SK-N-SH treated with all-trans-retinoic acid at 6 μM for 48 hours (cell line): ENCODE measurements around the gene SLC2A13.
A peak's percentile ranks its signal among the peaks of the same experiment; 100 is the strongest.

ENCODE experiments used
- ATAC-seq: fragments of 200-7000 bp; cut with Tn5 transposase; 3 replicates; pipeline ENCODE4 v1.9.1; 2020; ENCODE audit warnings: mild to moderate bottlenecking, moderate library complexity
- ARNTL ChIP-seq: fragments of 450-650 bp; formaldehyde crosslinking; IDR thresholded peaks from 2 replicates; pipeline ENCODE4 v1.5.0; 2020; ENCODE audit warnings: low read depth, mild to moderate bottlenecking, moderate library complexity, borderline replicate concordance
- BACH2 ChIP-seq: fragments of 250-450 bp; sonication (Bioruptor Pico); IDR thresholded peaks from 2 replicates; pipeline ENCODE4 v1.9.0; 2021; ENCODE audit warnings: mild to moderate bottlenecking, borderline replicate concordance
- CSDC2 ChIP-seq: fragments of 250-450 bp; sonication (Bioruptor Pico); IDR thresholded peaks from 2 replicates; pipeline ENCODE4 v1.5.0; 2020; ENCODE audit warnings: mild to moderate bottlenecking, moderate library complexity
- ESRRG ChIP-seq: fragments of 250-450 bp; sonication (Bioruptor Pico); IDR thresholded peaks from 2 replicates; pipeline ENCODE4 v1.6.1; 2021; ENCODE audit warnings: mild to moderate bottlenecking
- GLIS3 ChIP-seq: fragments of 250-450 bp; sonication (Bioruptor Pico); IDR thresholded peaks from 2 replicates; pipeline ENCODE4 v1.5.0; 2020; ENCODE audit warnings: mild to moderate bottlenecking, moderate library complexity
- ISL1 ChIP-seq: fragments of 250-450 bp; sonication (Bioruptor Pico); IDR thresholded peaks from 2 replicates; pipeline ENCODE4 v2.1.2; 2022; ENCODE audit warnings: mild to moderate bottlenecking, moderate library complexity
- OSR1 ChIP-seq: fragments of 250-450 bp; sonication (Bioruptor Pico); IDR thresholded peaks from 2 replicates; pipeline ENCODE4 v1.8.0; 2022; ENCODE audit warnings: moderate library complexity, mild to moderate bottlenecking, inconsistent platforms
- PPARA ChIP-seq: fragments of 250-450 bp; sonication (Bioruptor Pico); IDR thresholded peaks from 2 replicates; pipeline ENCODE4 v1.5.0; 2020; ENCODE audit warnings: mild to moderate bottlenecking, borderline replicate concordance
- RARB ChIP-seq: fragments of 250-450 bp; sonication (Bioruptor Pico); IDR thresholded peaks from 2 replicates; pipeline ENCODE4 v1.8.0; 2021; ENCODE audit warnings: mild to moderate bottlenecking, moderate library complexity
- SNAI2 ChIP-seq: fragments of 250-450 bp; sonication (Bioruptor Pico); IDR thresholded peaks from 2 replicates; pipeline ENCODE4 v1.5.0; 2020; ENCODE audit warnings: mild to moderate bottlenecking, moderate library complexity
- TOX ChIP-seq: fragments of 250-450 bp; sonication (Bioruptor Pico); IDR thresholded peaks from 2 replicates; pipeline ENCODE4 v1.8.0; 2021; ENCODE audit warnings: mild to moderate bottlenecking, moderate library complexity, borderline replicate concordance
- ZC3H10 ChIP-seq: fragments of 250-450 bp; sonication (Bioruptor Pico); IDR thresholded peaks from 2 replicates; pipeline ENCODE4 v1.5.1; 2021; ENCODE audit warnings: mild to moderate bottlenecking, moderate library complexity
- ZFP3 ChIP-seq: fragments of 250-450 bp; sonication (Bioruptor Pico); IDR thresholded peaks from 2 replicates; pipeline ENCODE4 v1.5.0; 2020; ENCODE audit warnings: mild to moderate bottlenecking, moderate library complexity
- ZNF565 ChIP-seq: fragments of 450-650 bp; formaldehyde crosslinking; conservative IDR thresholded peaks from 2 replicates; pipeline ENCODE4 v1.5.0; 2020; ENCODE audit warnings: low read depth, mild to moderate bottlenecking, moderate library complexity
- ZNF70 ChIP-seq: fragments of 450-650 bp; formaldehyde crosslinking; IDR thresholded peaks from 2 replicates; pipeline ENCODE4 v1.5.0; 2020; ENCODE audit warnings: mild to moderate bottlenecking, moderate library complexity
- ZNF8 ChIP-seq: fragments of 450-650 bp; formaldehyde crosslinking; IDR thresholded peaks from 2 replicates; pipeline ENCODE4 v1.5.0; 2020; ENCODE audit warnings: mild to moderate bottlenecking, moderate library complexity
- TF ChIP-seq, protein P1 (sequence below): fragments of 250-450 bp; sonication (Bioruptor Pico); IDR thresholded peaks from 2 replicates; pipeline ENCODE4 v1.5.1; 2021; ENCODE audit warnings: mild to moderate bottlenecking, moderate library complexity
- TF ChIP-seq, protein P2 (sequence below): fragments of 250-450 bp; sonication (Bioruptor Pico); IDR thresholded peaks from 2 replicates; pipeline ENCODE4 v1.5.1; 2020; ENCODE audit warnings: low read depth, mild to moderate bottlenecking, moderate library complexity
- TF ChIP-seq, protein P3 (sequence below): fragments of 250-450 bp; sonication (Bioruptor Pico); IDR thresholded peaks from 2 replicates; pipeline ENCODE4 v1.8.0; 2021; ENCODE audit warnings: low read depth, mild to moderate bottlenecking, moderate library complexity, borderline replicate concordance
- TF ChIP-seq, protein P4 (sequence below): fragments of 250-450 bp; sonication (Bioruptor Pico); IDR thresholded peaks from 2 replicates; pipeline ENCODE4 v1.5.0; 2020; ENCODE audit warnings: mild to moderate bottlenecking, moderate library complexity

The SLC2A13 gene

DNA sequence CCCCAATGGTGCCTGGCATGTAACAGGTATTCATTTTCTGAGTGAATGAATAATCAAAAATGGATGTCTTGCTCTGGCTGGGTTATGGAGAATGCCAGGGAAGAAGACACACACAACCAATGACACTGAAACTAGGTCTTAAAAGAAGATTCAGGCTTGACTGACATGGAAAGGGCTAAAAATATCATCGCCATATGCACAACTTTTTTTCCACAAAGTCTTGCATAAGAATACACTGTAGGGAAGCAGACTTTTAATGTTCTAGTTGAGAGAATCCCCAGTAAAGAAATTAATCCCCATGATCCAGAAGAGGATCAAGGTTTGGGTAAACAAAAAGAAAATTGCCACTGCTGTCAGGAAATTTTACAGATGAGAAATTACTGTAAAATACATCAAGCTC, 116.4 kb downstream of the SLC2A13 start (continued):
- TF ChIP-seq, protein P1, sequence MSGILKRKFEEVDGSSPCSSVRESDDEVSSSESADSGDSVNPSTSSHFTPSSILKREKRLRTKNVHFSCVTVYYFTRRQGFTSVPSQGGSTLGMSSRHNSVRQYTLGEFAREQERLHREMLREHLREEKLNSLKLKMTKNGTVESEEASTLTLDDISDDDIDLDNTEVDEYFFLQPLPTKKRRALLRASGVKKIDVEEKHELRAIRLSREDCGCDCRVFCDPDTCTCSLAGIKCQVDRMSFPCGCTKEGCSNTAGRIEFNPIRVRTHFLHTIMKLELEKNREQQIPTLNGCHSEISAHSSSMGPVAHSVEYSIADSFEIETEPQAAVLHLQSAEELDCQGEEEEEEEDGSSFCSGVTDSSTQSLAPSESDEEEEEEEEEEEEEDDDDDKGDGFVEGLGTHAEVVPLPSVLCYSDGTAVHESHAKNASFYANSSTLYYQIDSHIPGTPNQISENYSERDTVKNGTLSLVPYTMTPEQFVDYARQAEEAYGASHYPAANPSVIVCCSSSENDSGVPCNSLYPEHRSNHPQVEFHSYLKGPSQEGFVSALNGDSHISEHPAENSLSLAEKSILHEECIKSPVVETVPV (CRISPR knock-in tag) = no peak
- TF ChIP-seq ZNF70 (no peak), CSDC2 (no peak), ESRRG (CRISPR knock-in tag) (no peak), SNAI2 (CRISPR knock-in tag) (no peak), ZC3H10 (CRISPR knock-in tag) (no peak)
- TF ChIP-seq, protein P2, sequence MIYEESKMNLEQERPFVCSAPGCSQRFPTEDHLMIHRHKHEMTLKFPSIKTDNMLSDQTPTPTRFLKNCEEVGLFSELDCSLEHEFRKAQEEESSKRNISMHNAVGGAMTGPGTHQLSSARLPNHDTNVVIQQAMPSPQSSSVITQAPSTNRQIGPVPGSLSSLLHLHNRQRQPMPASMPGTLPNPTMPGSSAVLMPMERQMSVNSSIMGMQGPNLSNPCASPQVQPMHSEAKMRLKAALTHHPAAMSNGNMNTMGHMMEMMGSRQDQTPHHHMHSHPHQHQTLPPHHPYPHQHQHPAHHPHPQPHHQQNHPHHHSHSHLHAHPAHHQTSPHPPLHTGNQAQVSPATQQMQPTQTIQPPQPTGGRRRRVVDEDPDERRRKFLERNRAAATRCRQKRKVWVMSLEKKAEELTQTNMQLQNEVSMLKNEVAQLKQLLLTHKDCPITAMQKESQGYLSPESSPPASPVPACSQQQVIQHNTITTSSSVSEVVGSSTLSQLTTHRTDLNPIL (CRISPR knock-in tag) = no peak

DNA sequence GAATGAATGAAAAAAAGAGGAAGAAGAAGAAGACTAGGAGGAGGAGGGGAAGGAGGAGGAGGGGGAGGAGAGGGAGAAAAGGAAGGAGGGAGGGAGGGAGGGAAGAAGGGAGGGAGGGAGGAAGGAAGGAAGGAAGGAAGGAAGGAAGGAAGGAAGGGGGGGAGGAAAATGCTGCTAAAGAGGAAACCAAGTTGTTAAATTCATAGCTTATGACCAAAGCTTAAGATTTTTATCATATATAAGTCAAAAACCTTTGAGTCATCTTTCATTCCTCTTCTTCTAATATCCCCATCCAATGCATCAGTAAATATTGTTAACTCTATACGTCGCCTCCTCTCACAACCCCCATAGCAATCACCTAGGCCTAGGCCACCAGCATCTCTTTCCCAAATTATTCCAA, 117.3 kb downstream of the SLC2A13 start:
- ATAC-seq = no peak
- no peak for TF ChIP-seq ZFP3 (CRISPR knock-in tag)
- no peak for TF ChIP-seq ARNTL (CRISPR knock-in tag)
- TF ChIP-seq OSR1 (CRISPR knock-in tag) = no peak

DNA sequence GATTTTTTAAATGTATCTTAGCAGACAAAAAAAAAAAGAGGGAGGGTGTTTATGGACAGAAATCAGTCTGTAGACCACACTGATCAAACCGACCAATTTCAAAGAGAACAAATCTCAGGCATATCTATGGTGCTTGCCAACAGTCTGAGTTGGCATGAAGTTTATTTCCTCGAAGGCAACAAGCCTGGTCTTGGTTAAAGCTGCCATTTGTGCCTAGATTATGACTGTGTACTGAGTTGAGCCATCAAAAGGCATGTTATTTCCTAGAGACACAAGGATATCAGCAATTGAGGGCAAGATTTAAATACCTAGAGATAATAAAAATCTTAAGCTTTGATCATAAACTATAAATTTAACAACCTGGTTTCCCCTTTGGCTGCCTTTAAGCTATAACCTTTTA, 119.2 kb downstream of the SLC2A13 start:
- TF ChIP-seq, protein P3, sequence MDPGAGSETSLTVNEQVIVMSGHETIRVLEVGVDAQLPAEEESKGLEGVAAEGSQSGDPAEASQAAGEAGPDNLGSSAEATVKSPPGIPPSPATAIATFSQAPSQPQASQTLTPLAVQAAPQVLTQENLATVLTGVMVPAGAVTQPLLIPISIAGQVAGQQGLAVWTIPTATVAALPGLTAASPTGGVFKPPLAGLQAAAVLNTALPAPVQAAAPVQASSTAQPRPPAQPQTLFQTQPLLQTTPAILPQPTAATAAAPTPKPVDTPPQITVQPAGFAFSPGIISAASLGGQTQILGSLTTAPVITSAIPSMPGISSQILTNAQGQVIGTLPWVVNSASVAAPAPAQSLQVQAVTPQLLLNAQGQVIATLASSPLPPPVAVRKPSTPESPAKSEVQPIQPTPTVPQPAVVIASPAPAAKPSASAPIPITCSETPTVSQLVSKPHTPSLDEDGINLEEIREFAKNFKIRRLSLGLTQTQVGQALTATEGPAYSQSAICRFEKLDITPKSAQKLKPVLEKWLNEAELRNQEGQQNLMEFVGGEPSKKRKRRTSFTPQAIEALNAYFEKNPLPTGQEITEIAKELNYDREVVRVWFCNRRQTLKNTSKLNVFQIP = no peak
- no peak for TF ChIP-seq RARB (CRISPR knock-in tag)
- no peak for TF ChIP-seq ZNF70
- TF ChIP-seq PPARA (CRISPR knock-in tag) = no peak
- no peak for TF ChIP-seq TOX (CRISPR knock-in tag)
- no peak for TF ChIP-seq CSDC2
- no peak for TF ChIP-seq GLIS3 (CRISPR knock-in tag)
- TF ChIP-seq OSR1 (CRISPR knock-in tag) = no peak
- TF ChIP-seq ISL1 (CRISPR knock-in tag) = no peak
- TF ChIP-seq ZFP3 (CRISPR knock-in tag) = no peak
- TF ChIP-seq BACH2 (CRISPR knock-in tag) = no peak
- no peak for TF ChIP-seq ZC3H10 (CRISPR knock-in tag)
- no peak for TF ChIP-seq ZNF565 (CRISPR knock-in tag)
- TF ChIP-seq, all 23 proteins: peak for 0
- no peak for ATAC-seq

DNA sequence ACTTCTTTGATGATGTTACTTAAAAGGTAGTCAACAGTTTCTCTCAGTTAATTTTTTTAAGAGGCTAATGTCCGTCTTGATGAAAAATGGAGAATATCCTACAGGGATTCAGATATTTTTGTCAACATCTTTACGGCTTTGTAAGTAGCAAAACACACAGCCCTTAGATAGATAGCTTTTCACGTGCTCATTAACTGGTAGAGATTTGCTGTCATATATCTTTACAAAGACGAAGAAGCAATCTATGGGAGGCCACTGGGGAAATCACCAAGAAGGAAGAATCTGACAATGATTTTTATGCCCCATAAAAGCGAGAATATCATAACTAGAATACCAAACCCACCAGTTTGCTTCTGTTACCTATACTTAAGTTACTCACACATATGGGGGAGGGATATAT, 121.2 kb downstream of the SLC2A13 start:
- ATAC-seq = no peak
- TF ChIP-seq RARB (CRISPR knock-in tag) = no peak
- TF ChIP-seq, protein P2 (CRISPR knock-in tag) = no peak

DNA sequence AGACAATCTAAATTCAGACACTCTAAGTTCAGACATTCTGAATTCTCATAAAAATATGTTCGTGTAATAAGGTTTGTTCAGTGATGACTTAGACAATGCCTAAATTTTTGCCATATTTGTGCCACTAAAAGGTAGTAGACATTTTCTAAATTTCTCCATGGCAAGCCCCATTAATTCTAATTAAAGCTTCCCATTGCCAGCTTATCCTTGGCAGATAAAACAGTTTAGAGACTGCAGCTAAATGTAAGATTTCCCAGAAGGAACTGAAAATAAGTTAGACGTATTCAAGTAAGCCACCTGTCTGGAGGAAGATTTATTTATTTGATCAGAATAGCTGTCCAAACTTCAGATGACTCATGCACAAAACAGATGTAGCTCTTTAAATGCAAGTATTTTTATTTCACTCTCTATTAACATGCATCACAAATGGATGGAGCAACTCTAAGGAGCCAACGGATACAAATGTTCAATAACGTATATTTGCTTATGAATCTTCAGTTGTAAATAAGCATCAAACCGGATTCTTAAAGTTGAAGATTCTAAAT, 130.4 kb downstream of the SLC2A13 start:
- TF ChIP-seq ISL1 (CRISPR knock-in tag) (peak; percentile 97), ARNTL (CRISPR knock-in tag) (no peak), SNAI2 (CRISPR knock-in tag) (no peak), ZNF8 (CRISPR knock-in tag) (no peak), GLIS3 (CRISPR knock-in tag) (peak; percentile 86)
- TF ChIP-seq, protein P4, sequence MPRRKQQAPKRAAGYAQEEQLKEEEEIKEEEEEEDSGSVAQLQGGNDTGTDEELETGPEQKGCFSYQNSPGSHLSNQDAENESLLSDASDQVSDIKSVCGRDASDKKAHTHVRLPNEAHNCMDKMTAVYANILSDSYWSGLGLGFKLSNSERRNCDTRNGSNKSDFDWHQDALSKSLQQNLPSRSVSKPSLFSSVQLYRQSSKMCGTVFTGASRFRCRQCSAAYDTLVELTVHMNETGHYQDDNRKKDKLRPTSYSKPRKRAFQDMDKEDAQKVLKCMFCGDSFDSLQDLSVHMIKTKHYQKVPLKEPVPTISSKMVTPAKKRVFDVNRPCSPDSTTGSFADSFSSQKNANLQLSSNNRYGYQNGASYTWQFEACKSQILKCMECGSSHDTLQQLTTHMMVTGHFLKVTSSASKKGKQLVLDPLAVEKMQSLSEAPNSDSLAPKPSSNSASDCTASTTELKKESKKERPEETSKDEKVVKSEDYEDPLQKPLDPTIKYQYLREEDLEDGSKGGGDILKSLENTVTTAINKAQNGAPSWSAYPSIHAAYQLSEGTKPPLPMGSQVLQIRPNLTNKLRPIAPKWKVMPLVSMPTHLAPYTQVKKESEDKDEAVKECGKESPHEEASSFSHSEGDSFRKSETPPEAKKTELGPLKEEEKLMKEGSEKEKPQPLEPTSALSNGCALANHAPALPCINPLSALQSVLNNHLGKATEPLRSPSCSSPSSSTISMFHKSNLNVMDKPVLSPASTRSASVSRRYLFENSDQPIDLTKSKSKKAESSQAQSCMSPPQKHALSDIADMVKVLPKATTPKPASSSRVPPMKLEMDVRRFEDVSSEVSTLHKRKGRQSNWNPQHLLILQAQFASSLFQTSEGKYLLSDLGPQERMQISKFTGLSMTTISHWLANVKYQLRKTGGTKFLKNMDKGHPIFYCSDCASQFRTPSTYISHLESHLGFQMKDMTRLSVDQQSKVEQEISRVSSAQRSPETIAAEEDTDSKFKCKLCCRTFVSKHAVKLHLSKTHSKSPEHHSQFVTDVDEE (CRISPR knock-in tag) = peak; percentile 31; the same call in 1 of the 2 replicates
- TF ChIP-seq, protein P2 (CRISPR knock-in tag) = peak; percentile 67
- TF ChIP-seq, protein P1 (CRISPR knock-in tag) = peak; percentile 57; the same call in 1 of the 2 replicates
- no peak for ATAC-seq
